Activated gamma-delta T cell (primary cell): Measurements from ENCODE around the gene WDR4.
A peak's percentile ranks its signal among the peaks of the same experiment; 100 is the strongest.
"Not testable (repeated sequence)": the region's sequence is repeated elsewhere in the genome, so short reads cannot be mapped to it uniquely, and the experiment has no call there.

ENCODE experiments used
- DNase-seq: peaks from one replicate; lab custom pipeline; 2025; lab: John Stamatoyannopoulos, UW

Gene WDR4

DNA sequence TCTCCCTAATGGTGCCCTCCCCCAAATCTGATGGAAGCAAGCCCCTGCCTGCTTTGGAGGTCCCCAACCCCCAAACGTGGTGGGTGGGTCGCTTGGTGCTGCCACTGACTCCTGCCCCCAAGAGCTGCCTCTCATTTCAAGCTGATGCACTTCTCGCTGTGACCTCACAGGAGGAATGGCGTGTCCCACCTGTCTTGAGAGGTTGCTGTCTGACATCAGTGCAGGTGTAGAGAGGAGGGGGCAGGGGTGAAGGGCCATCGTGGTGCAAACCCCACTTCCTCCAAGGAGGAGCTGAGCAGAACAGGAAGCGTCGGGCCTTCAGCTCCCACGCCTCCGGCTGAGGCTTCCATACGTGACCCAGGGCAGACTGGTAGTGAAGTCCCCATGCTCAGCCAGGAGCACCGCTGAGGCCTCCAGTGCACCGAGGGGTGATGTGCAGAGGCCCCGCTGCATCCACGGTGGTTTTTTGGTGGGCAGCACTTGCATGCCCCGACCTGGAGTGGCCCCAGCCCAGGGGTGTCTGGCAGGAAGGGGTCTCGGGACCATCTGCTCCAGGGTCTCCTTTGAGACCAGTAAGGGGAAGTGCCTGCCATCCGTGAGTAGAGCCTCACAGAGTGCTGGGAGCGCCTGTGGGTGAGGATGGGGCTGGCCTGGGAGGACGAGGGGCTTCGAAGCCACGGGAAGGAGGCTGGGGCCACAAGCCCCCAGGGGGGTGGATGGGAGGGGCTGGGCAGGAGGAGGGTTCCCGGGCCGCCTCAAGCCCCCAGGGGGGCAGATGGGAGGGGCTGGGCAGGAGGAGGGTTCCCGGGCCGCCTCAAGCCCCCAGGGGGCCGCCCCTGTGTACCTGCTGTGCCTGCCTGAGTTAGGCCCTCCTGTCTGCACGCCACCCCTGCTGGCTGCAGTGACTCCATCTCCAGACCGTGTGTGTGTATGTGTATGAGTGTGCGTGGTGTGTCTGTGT is 39.8 kb downstream of the WDR4 start:
- DNase-seq, result no peak

DNA sequence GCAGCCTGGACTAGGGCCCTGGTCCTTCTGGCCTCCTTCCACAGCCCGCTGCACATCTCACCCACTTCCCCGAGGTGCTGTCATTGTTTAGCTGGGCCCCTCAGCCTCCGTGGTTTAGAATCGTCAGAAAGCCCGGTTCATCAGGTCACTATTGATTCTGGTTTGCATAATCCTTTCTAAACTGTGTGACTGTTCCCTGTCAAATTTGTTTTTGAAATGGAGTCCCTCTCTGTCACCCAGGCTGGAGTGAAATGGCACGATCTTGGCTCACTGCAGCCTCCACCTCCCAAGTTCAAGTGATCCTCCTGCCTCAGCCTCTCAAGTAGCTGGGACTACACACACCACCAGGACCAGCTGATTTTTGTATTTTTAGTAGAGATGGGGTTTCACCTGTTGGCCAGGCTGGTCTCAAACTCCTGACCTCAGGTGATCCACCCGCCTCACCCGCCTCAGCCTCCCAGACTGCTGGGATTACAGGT is 41.1 kb downstream of the WDR4 start:
- DNase-seq, result not testable (repeated sequence)

DNA sequence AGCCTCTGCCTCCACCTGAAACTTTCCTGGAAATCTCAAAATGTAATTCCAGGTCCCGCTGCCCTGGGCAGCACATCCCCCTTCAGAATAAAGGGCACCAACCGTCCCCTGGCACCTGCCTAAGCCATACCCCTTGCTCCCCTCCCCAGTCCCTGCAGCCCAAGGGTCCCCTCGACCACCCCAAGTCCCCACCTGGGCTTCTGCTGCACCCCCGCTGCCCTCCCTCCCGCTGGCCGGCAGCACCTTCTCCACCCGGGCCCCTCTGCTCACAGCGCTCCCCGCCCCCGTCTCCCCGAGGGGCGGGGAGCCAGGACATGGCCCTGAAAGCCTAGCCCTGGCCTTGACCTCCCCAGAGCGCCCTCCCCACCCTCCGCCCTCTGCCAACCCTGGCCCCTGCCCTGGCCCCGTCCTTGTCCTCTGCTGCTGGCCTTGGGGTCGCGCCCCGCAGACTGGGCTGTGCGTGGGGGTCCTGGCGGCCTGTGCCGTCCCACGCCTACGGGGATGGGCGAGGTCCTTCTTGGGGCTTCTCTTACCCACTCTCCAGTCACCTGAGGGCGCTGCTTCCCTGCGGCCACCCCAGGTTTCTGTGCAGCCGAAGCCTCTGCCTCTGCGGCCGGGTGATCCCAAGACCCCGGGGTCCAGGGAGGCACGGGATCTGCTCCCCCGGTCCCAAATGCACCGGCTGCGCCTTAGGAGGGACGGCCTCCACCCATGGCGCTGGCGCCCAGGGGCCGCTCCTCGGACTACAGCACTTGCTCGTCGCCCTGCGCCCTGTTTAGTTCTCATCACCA is 41.7 kb downstream of the WDR4 start:
- no peak for DNase-seq

DNA sequence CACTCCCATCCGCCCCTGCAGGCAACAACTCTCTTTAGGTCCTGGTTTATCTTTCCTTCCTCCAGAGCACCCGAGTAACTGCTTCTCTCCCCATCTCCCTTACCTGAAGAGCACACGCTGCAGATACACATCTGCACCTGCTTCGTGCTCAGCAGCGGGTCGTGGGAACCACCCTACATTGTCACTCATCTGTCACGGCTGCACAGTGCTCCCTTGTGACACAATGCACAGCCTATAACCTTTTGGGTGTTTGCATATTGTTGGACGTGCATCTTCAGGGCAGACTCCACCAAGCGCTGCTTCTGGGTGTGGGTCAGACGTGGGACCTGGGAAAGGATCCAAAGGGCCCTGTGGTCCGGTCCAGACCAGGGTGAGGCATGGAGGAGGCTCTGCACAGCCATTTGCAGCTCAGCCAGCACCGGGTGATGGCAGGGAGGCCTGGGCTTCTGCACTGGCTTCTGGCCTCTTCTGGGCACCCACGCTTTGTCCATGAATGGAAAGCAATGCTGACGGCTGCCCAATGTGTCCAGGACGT is 42.5 kb downstream of the WDR4 start:
- DNase-seq, result no peak

DNA sequence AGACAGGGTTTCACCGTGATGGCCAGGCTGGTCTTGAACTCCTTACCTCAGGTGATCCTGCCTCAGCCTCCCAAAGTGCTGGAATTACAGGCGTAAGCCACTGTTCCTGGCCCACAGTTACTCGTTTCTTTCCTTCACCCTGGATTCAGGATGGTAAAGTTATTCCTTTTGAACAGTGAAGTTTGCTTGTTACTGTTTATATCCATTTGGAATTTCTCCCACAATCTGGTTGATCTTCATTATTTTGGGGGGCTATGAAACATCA is 43.0 kb downstream of the WDR4 start:
- DNase-seq, result no peak

DNA sequence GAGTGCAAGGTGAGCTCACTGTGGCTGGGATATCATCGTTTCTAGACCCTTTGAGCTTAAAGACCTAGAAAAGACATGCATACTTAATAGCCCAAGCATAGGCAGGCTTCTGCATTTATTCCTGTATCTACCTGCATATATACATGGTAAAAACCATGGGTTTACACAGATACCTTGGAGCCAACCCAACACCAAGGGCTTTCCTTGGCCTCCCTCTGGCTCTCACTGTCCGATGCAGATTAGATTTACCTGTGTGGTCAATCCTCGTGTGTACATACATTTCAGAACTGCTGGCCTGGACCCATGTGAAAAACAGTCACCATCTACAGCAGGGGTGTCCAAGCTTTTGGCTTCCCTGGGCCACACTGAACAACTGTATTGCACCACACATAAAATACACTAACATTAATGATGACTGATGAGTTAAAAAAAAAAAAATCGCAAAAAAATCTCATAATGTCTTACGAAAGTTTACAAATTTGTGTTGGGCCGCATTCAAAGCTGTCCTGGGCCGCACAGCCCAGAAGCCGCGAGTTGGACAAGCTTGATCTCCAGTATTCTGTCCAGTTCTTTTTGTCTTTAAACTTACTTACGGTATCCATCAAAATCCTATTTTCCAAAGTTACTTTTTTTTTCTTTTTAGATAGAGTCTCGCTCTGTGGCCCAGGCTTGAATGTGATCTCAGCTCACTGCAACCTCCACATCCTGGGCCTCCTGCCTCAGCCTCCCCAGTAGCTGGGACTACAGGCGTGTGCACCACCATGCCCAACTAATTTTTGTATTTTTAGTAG is 43.5 kb downstream of the WDR4 start:
- no peak for DNase-seq

DNA sequence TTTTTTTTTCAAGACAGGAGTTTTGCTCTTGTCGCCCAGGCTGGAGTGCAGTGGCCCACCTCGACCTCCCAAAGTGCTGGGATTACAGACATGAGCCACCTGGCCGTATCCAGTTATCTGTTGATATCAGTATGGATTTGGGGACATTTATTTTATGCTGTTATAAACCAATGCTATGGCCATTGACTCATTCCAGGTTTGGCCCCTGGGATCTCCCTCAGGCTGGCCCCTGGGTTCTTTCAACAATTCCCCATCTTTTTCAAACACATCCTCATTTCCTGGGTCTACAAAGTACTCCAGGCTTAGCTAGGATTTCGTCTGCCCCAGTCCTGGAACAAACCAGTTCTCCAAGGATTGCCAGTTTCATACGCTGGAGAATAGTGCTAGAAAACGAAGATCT is 44.1 kb downstream of the WDR4 start:
- DNase-seq, result no peak

DNA sequence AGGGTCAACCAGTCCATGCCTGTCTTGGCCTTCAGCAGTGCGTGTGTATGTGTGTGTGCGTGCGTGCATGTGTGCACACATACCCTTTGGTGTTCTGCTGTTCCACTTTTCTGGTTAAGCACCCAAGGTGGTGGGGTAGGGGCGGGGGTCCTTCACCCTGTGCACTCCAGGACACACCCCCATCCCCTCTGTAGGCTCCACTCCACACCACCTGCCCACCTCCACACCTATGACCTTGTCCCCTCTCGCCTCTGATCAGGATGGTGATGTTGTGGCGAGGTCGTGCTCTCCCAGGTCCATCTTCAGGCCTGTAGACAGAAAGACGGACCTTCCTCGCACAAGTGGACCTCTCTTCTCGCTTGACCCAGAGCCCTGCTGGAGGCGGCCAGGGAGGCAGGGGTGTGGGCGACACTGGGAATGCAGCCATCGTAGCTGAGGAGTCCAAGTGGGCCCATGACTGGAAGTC is 44.6 kb downstream of the WDR4 start:
- DNase-seq, result no peak

DNA sequence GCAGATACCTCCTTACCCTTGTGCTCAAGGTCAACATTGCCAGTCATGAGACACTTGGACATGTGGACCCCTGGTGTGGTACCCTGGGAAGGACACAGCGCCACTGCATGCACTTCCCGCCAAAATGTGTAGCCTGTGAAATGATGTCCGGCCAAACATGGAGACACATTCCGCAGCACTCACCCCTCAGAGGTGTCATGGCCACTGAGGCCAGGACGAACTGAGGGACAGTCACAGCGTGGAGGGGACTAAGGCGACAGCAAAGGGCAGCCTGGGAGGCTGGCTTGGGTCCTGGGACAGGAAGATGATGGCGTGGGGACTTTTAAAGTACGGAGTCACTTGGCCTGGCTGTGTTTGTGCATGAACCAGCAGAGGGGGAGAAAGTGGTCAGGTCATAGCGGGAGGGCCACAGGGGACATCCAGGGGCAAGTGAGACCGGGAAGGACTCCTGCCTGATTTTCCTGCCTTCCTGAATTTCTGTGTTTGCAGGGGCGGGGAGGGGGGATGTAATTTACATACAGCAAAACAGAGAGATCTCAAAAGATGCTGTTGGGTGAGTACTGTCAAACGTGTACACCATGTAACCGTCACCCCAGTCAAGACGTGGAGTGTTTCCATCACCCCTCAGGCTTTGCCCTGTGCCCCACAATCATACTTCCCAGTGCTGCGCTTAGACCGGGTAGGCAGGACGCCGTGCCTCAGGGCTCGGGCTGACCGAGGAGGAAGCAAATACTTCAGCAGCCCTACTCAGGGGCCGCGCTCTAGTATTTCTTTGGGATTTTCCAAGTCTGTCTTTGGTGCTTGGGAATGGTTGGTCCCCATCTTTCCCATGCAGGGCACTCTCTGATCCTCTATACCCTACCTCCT is 45.2 kb downstream of the WDR4 start:
- no peak for DNase-seq

DNA sequence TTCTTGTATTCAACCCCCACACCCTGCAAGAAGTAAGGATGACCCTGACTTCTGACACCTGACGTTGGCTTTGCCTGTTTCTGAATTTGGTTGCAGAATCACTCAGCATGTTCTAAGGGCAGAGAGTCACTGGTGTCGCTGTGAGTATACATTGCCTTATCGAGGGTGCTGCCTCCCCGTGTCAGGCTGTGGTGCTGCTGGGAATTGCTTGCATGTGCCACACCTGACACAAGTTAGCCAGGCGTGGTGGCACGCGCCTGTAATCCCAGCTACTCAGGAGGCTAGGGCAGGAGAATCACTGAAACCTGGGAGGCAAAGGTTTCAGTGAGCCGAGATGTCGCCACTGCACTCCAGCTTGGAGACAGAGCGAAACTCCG is 45.9 kb downstream of the WDR4 start:
- no peak for DNase-seq

DNA sequence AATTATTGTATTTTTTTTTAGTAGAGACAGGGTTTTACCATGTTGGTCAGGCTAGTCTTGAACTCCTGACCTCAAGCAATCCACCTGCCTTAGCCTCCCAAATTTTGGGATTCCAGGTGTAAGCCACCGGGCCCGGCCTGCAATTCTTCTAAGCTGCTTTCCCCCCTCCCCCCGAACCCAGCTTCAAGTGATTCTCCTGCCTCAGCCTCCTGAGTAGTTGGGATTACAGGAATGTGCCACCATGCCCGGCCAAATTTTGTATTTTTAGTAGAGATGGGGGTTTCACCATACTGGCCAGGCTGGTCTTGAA is 47.1 kb downstream of the WDR4 start:
- DNase-seq, result not testable (repeated sequence)

DNA sequence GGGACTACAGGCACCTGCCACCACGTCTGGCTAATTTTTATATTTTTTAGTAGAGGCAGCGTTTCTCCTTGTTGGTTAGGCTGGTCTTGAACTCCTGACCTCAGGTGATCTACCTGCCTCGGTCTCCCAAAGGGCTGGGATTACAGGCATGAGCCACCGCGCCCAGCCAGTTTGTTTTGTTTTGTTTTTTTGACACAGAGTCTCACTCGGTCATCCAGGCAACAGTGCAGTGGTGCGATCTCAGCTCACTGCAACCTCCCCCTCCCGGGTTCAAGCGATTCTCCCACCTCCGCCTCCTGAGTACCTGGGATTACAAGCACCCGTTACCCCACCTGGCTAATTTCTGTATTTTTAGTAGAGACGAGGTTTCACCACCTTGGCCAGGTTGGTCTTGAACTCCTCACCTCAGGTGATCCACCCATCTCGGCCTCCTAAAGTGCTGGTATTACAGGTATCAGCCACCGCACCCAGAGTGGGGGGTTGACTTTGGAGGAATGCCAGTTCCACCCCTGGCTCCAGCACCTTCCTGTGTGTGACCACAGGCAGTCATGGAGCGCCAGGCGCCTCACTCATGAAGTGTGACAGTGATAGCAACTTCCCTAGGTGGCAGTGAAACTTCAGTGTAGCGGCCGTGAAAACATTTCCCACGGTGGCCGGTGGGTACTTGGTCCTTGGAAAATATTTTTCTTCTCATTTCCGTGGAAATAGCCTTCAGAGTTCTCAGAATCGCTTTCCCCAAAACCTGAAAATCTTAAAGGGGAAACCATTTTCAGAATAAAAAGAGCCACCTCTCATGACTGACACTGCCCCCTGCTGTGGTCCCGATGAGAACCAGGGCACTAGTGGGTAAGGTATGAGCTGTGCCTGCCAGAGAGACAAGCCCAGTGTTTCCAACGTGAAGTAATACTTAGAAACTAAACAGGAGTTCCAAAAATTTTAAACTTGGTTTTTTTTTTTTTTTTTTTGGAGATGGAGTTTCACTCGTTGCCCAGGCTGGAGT is 48.6 kb downstream of the WDR4 start:
- DNase-seq, result no peak

DNA sequence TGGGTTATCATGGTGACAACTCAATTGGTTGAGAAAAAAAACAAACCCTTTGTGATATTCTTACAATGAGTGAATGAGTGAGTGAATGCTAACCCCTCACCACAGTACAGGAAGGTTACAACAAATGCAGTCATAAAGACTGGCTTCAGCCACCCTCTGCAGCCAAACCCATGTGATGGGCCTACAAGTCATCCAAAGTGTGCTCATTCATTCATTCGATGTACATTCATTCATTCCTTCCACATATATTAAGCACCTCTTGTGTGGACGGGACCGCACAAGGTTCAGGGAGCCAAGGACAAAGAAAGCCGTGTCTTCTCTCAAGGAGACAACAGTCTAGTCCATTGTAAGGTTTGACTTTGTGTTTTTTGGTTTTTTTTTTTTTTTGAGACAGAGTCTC is 49.4 kb downstream of the WDR4 start:
- DNase-seq, result no peak

DNA sequence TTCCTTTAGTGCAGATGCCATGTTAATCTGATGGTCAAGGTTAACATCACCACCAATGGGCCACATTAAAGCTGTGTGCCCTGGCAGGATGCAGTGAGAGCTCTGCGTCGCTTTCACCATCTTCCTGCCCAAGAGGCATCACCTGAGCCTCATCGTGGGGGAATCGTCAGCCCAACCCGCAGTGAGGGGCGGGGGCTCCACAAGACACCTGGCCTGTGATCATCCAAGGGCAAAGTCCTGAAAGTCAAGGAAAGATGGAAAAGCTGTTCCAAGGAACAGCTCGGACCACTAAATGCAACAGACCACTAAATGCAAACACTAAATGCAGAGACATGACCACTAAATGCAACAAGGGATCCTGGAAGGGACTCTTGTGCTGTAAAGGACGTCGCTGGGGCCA is 49.9 kb downstream of the WDR4 start:
- no peak for DNase-seq

DNA sequence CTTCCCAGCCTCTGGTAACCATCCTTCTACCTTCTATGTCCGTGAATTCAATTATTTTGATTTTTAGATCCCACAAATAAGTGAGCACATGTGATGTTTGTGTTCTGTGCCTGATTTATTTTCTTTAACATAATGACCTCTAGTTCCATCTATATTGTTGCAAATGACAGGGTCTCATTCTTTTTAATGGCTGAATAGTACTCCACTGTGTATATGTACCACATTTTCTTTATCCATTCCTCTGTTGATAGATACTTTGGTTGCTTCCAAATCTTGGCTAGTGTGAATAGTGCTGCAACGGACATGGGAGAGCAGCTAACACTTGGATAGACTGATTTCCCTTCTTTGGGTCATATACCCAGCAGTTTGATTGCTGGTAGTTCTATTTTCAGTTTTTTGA is 51.8 kb downstream of the WDR4 start:
- DNase-seq, result no peak

DNA sequence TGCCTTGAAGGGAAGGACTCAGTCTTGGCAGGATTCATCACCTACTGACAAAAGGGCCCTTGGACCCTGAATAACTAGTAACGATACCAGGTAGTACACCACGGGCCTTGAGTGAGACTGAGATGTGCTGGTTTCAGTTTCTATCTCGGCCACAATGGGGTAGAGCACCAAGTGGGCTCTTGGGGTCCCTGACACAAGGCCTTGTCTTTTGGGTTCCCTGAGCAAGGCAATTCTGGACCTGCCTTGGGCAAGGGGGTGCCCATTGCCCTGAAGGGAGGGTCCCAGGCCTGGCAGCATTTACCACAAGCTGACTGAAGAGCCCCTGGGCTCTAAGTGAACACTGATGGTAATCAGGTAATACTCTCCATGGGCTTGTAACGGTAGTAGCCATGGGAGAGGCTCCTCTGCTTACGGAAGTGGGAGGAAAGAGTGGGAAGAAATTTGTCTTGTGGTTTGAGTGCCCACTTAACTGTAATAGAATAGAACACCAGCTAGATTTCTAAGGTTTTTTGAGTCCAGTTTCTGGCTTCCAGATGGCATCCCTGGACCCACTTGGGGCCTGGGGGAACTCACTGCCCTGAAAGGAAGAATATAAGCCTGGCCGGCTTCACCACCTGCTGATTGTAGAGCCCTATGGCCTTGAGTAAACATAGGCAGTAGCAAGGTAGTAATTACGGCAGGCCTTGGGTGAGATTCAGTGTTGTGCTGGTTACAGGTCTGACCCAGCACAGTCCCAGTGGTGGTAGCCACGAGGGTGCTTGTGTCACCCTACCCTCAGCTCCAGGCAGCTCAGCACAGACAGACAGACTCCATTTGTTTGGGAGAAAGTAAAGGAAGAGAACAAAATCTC is 58.5 kb downstream of the WDR4 start:
- no peak for DNase-seq

DNA sequence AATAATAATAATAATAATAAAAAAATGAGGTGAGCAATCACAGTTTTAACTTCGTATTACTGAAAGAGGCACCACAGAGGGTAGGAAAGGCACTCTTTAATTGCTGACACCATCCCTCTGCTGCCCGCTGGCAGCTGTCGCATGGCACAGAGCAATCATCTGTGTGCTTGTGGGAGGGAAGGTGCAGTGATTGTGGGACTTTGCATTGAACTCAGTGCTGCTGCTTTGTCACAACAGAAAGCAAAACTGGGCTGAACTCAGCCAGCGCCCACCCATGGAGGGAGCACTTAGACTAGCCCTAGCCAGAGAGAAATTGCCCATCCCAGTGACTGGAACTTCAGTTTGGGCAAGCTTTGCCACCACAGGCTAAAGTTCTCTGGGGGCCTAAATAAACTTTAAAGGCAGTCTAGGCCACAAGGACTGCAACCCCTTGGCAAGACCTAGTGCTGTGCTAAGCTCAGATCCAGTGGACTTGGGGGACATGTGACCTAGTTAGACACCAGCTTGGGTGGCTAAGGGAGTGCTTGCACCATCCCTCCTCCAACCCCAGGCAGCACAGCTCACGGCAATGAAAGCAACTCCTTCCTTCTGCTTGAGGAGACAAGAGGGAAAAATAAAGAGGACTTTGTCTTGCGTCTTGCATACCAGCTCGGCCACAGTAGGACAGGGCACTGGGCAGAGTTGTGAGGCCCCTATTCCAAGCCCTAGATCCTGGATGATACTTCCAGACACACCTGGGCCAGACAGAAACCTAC is 59.3 kb downstream of the WDR4 start:
- DNase-seq, result no peak

DNA sequence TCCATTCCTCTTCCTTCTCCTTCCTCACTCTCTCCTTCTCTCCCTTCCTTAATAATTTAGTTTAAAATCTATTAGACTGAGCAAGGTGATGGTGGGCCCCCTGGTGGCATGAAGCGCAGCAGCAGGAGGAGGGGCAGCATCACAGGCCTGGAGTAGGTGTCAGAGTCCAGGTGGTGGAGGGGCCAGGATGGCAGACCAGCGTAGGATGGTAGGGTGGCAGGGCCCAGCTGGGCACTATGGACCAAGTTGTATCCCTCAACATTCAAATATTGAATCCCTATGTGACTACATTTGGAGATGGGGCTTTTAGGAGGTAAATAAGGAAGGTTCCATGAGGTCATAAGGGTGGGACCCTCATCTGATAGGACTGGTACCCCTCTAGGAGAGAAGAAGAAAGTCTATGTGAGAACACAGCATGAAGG is 61.0 kb downstream of the WDR4 start:
- DNase-seq, result peak; percentile 12
